ENCODE results near the gene RGS12. TPM values are rescaled to one million over a fixed set of nuclear protein-coding genes. Genes with fewer than 3 reads are reported as not detected.

The RGS12 gene
- total RNA-seq, 1 donor from 2014 or later = 67.5 TPM

GRCh38 chr4:3329887-3330286 lies 37.1 kb downstream of the RGS12 start:
- H3K27ac Mint-ChIP-seq = no peak overlapping the region
- peaks cover 17% of the 10 kb centered on the region for H3K4me1 Mint-ChIP-seq (ENCODE audit: unreplicated experiment)
- peaks cover 36% of the 10 kb centered on the region for H3K36me3 Mint-ChIP-seq
- H3K4me3 Mint-ChIP-seq = no peak overlapping the region
- no peak for DNase-seq (ENCODE audit: extremely low spot score, unreplicated experiment)
- no peaks in the 10 kb centered on the region for H3K27me3 Mint-ChIP-seq
- no peak for TF ChIP-seq CTCF (conservative IDR thresholded peaks at IDR 0.05)
- no peaks in the 10 kb centered on the region for H3K9me3 Mint-ChIP-seq

GRCh38 chr4:3330707-3331106 lies 37.9 kb downstream of the RGS12 start:
- H3K9me3 Mint-ChIP-seq = no peaks in the 10 kb centered on the region
- peak; percentile 24 for DNase-seq (ENCODE audit: extremely low spot score, unreplicated experiment)

GRCh38 chr4:3331511-3332394 lies 38.9 kb downstream of the RGS12 start:
- Mint-ChIP-seq H3K27ac (no peak overlapping the region), H3K4me1 (ENCODE audit: unreplicated experiment) (peaks cover 24% of the 10 kb centered on the region), H3K9me3 (no peaks in the 10 kb centered on the region)

More at GRCh38 chr4:3330707-3331106, 37.9 kb downstream of the RGS12 start:
- Mint-ChIP-seq H3K27me3 (no peaks in the 10 kb centered on the region), H3K36me3 (peaks cover 29% of the 10 kb centered on the region), H3K4me1 (ENCODE audit: unreplicated experiment) (peaks cover 24% of the 10 kb centered on the region), H3K27ac (no peak overlapping the region), H3K4me3 (no peak overlapping the region)
- no peak for TF ChIP-seq CTCF (conservative IDR thresholded peaks at IDR 0.05)

GRCh38 chr4:3332498-3332897 lies 39.7 kb downstream of the RGS12 start:
- H3K4me1 Mint-ChIP-seq (ENCODE audit: unreplicated experiment) = peaks cover 27% of the 10 kb centered on the region
- H3K27ac Mint-ChIP-seq = no peak overlapping the region
- no peaks in the 10 kb centered on the region for H3K27me3 Mint-ChIP-seq
- no peaks in the 10 kb centered on the region for H3K9me3 Mint-ChIP-seq
- no peak overlapping the region for H3K4me3 Mint-ChIP-seq
- TF ChIP-seq CTCF (conservative IDR thresholded peaks at IDR 0.05) = no peak
- peaks cover 23% of the 10 kb centered on the region for H3K36me3 Mint-ChIP-seq
- DNase-seq (ENCODE audit: extremely low spot score, unreplicated experiment) = no peak

More at GRCh38 chr4:3331511-3332394, 38.9 kb downstream of the RGS12 start:
- TF ChIP-seq CTCF (conservative IDR thresholded peaks at IDR 0.05) = no peak
- H3K36me3 Mint-ChIP-seq = peaks cover 27% of the 10 kb centered on the region
- no peak overlapping the region for H3K4me3 Mint-ChIP-seq
- DNase-seq (ENCODE audit: extremely low spot score, unreplicated experiment) = peak; percentile 50
- no peaks in the 10 kb centered on the region for H3K27me3 Mint-ChIP-seq

GRCh38 chr4:3334316-3334715 lies 41.5 kb downstream of the RGS12 start:
- no peak for TF ChIP-seq CTCF (conservative IDR thresholded peaks at IDR 0.05)
- H3K4me3 Mint-ChIP-seq = no peak overlapping the region
- no peak for DNase-seq (ENCODE audit: extremely low spot score, unreplicated experiment)
- peaks cover 19% of the 10 kb centered on the region for H3K36me3 Mint-ChIP-seq
- H3K27me3 Mint-ChIP-seq = no peaks in the 10 kb centered on the region
- no peaks in the 10 kb centered on the region for H3K9me3 Mint-ChIP-seq
- no peak overlapping the region for H3K27ac Mint-ChIP-seq
- H3K4me1 Mint-ChIP-seq (ENCODE audit: unreplicated experiment) = peaks cover 34% of the 10 kb centered on the region

Data from type B pancreatic cell (in vitro differentiated cells).